ENCODE measurements around the gene LIMCH1.

DNA sequence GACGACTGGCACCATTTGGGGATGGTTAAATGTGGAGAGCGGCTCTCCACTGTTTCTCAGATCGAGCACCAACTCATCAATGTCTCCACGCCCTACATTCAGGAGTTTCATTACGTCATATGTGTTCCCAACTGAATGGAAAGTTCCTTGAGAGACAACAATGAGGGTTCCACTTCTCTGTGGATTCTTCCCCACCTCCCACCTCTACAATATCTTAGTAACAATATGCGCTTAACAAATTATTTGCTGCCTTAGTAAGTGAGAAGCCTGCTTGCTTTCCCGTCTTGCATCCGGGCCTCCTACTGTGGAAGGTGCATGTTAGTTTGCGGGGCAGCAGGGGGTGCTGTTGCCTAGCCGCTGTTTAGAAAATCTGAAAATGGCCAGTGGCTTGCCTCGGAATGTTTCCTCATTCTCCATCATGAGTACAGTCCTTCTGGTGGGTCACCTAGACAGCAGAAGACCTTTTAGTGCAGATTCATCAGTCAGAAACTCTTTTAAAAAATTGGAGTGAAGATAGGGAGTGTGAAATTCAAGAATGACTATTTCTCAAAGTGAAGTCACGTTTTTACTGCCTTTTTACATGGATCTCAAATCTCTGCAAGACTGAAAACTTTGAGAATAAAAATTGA is 154.9 kb downstream of the LIMCH1 start:
- TF ChIP-seq POLR2A (IDR thresholded peaks at IDR 0.05; ENCODE audit: low read depth, low read length) = no peak
- no peak for TF ChIP-seq POLR2AphosphoS5 (IDR thresholded peaks at IDR 0.05; ENCODE audit: low read depth, low read length)
- TF ChIP-seq TAF1 (IDR thresholded peaks at IDR 0.05; ENCODE audit: borderline replicate concordance, low read depth, low read length) = no peak
